ENCODE results near the gene SLC5A5.

The SLC5A5 gene

GRCh38 chr19:17938092-17938845, 66.5 kb downstream of the SLC5A5 start:
- peaks cover 11% of the 10 kb centered on the region for H3K36me3 ChIP-seq (replicated peaks; ENCODE audit: low read depth, low read length)
- peaks cover 17% of the 10 kb centered on the region for H3K79me2 ChIP-seq (ENCODE audit: low read length)
- no peak overlapping the region for H3K4me3 ChIP-seq (ENCODE audit: low read length)
- TF ChIP-seq EZH2phosphoT487 (IDR thresholded peaks at IDR 0.05; ENCODE audit: low read depth): no peak
- peak; percentile 93 for TF ChIP-seq CTCF (IDR thresholded peaks at IDR 0.05; ENCODE audit: low read depth, low read length)
- H3K27ac ChIP-seq (ENCODE audit: low read length): no peak overlapping the region
- peaks cover 8% of the 10 kb centered on the region for H3K4me1 ChIP-seq (ENCODE audit: low read length)
- no peaks in the 10 kb centered on the region for H4K20me1 ChIP-seq (ENCODE audit: insufficient read depth, low read length)
- no peak overlapping the region for H2AFZ ChIP-seq (ENCODE audit: low read depth, low read length)
- H3K27me3 ChIP-seq (ENCODE audit: low read depth, low read length): no peaks in the 10 kb centered on the region
- no peaks in the 10 kb centered on the region for H3K9me3 ChIP-seq (ENCODE audit: insufficient read depth, low read length)
- H3K4me2 ChIP-seq (ENCODE audit: low read length): no peak overlapping the region
- H3K9ac ChIP-seq (ENCODE audit: low read length): no peak overlapping the region

- Histone ChIP-seq H3K36me3 (replicated peaks; ENCODE audit: low read depth, low read length) (peaks cover 16% of the 10 kb centered on the region), H2AFZ (ENCODE audit: low read depth, low read length) (no peak overlapping the region), H4K20me1 (ENCODE audit: insufficient read depth, low read length) (no peaks in the 10 kb centered on the region), H3K9ac (ENCODE audit: low read length) (no peak overlapping the region), H3K27me3 (ENCODE audit: low read depth, low read length) (no peaks in the 10 kb centered on the region), H3K4me1 (ENCODE audit: low read length) (peaks cover 13% of the 10 kb centered on the region), H3K9me3 (ENCODE audit: insufficient read depth, low read length) (no peaks in the 10 kb centered on the region), H3K27ac (ENCODE audit: low read length) (no peak overlapping the region), H3K4me3 (ENCODE audit: low read length) (no peak overlapping the region), H3K4me2 (ENCODE audit: low read length) (no peak overlapping the region), H3K79me2 (ENCODE audit: low read length) (no peaks in the 10 kb centered on the region)
- TF ChIP-seq EZH2phosphoT487 (IDR thresholded peaks at IDR 0.05; ENCODE audit: low read depth): no peak
- TF ChIP-seq CTCF (IDR thresholded peaks at IDR 0.05; ENCODE audit: low read depth, low read length): no peak
Observed at GRCh38 chr19:17942181-17942580, 70.4 kb downstream of the SLC5A5 start.

- no peak for TF ChIP-seq EZH2phosphoT487 (IDR thresholded peaks at IDR 0.05; ENCODE audit: low read depth)
- no peak for TF ChIP-seq CTCF (IDR thresholded peaks at IDR 0.05; ENCODE audit: low read depth, low read length)
- Histone ChIP-seq H3K9me3 (ENCODE audit: insufficient read depth, low read length) (no peaks in the 10 kb centered on the region), H3K36me3 (replicated peaks; ENCODE audit: low read depth, low read length) (peaks cover 16% of the 10 kb centered on the region), H3K79me2 (ENCODE audit: low read length) (no peaks in the 10 kb centered on the region), H3K4me1 (ENCODE audit: low read length) (peaks cover 17% of the 10 kb centered on the region), H3K4me3 (ENCODE audit: low read length) (no peak overlapping the region), H2AFZ (ENCODE audit: low read depth, low read length) (no peak overlapping the region), H3K27me3 (ENCODE audit: low read depth, low read length) (no peaks in the 10 kb centered on the region), H3K9ac (ENCODE audit: low read length) (no peak overlapping the region), H3K27ac (ENCODE audit: low read length) (no peak overlapping the region), H3K4me2 (ENCODE audit: low read length) (no peak overlapping the region), H4K20me1 (ENCODE audit: insufficient read depth, low read length) (no peaks in the 10 kb centered on the region)
Observed at GRCh38 chr19:17942582-17943273, 71.0 kb downstream of the SLC5A5 start.
